Thyroid gland (tissue), 4 donors: ENCODE results near the gene COL6A2. TPM values are rescaled to one million over a fixed set of nuclear protein-coding genes. Genes with fewer than 3 reads are reported as not detected.
"Not testable (repeated sequence)": the region's sequence is repeated elsewhere in the genome, so short reads cannot be mapped to it uniquely, and the experiment has no call there.

Experiments used
- DNase-seq, 2 donors: peaks; one replicate each; pipeline ENCODE4 v3.0.0-alpha.2; 2019
- H3K27ac ChIP-seq, 3 donors: fragments of 200-600 bp; sonication (generic); 1 replicate in 2 of 3; 2 replicates in 1 of 3; pipeline ENCODE4 v1.5.1; 2016 to 2019; ENCODE audit warnings: mild to moderate bottlenecking in 1 of 3, moderate library complexity in 1 of 3
- H3K27me3 ChIP-seq: fragments of 200-600 bp; sonication (generic); one replicate; pipeline ENCODE4 v1.5.1; 2019
- H3K36me3 ChIP-seq, 2 donors: fragments of 200-600 bp; sonication (generic); one replicate each; pipeline ENCODE4 v1.5.1; 2016 to 2019
- H3K4me1 ChIP-seq, 2 donors: fragments of 200-600 bp; sonication (generic); one replicate each; pipeline ENCODE4 v1.5.1; 2017 to 2019
- H3K4me3 ChIP-seq, 3 donors: fragments of 200-600 bp; sonication (generic); replicated peaks in 1 of 3; 1 replicate in 2 of 3; 2 replicates in 1 of 3; pipeline ENCODE4 v1.5.1; 2016; ENCODE audit warnings: mild to moderate bottlenecking in 1 of 3
- H3K9me3 ChIP-seq: fragments of 200-600 bp; sonication (generic); one replicate; pipeline ENCODE4 v1.5.1; 2017
- POLR2A ChIP-seq, 2 donors: fragments of 450-650 bp; IDR thresholded peaks; one replicate each; pipeline ENCODE4 v1.6.1; 2017; ENCODE audit warnings: antibody characterized with exemption in 2 of 2, mild to moderate bottlenecking in 2 of 2, moderate library complexity in 1 of 2
- WGBS, 2 donors: methylation state at CpG; one replicate each; pipeline ENCODE4 v1.1.5; 2017; 5-methylcytosine and 5-hydroxymethylcytosine counted together
- intact Hi-C: fragments of 100-400 bp; cut with DNase I; formaldehyde crosslinking; loops from one replicate; pipeline ENCODE4 v1.15.1; 2023
- total RNA-seq, 4 donors: library from RNA; depleted of rRNA; stranded (reverse); fragments of >200 nt; gene quantifications; one replicate each; pipeline ENCODE4 v1.2.3, GENCODE V29; 2016
- TF ChIP-seq, protein P1 (sequence below), 6 experiments: fragments of 200-600 bp in 3 of 6; fragments of 450-650 bp in 3 of 6; sonication (generic) in 3 of 6; IDR thresholded peaks; one replicate each; pipeline ENCODE4 v1.5.1; 2016 to 2019; ENCODE audit warnings: antibody characterized with exemption in 6 of 6, mild to moderate bottlenecking in 2 of 6, inconsistent platforms in 1 of 6, moderate library complexity in 1 of 6

The COL6A2 gene
- total RNA-seq, 4 donors from 2014 or later, result 79.4 to 191 (median 172) TPM

DNA sequence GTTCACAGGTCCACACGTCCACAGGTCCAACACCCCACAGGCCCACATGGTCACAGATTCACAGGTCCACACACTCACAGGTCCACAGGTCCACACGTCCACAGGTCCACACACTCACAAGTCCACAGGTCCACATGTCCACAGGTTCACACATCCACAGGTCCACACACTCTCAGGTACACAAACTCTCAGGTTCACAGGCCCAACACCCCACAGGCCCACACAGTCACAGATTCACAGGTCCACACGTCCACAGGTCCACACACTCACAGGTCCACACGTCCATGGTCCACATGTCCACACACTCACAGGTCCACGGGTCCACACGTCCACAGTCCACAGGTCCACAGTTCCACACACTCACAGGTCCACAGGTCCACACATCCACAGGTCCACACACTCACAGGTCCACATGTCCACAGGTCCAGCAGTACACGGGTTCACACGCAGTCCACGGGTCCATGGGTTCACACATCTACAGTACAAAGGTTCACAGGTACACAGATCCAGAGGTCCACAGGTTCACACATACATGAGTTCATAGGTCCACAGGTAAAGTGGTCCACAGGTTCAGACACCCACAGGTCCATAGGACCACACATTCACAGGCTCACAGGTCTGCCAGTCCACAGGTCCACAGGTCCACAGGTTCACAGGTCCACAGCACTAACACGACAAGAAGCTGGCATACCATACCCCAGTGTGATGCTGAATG, 39.3 kb upstream of the COL6A2 start:
- intact Hi-C loops, result no loop called here
- Histone ChIP-seq H3K9me3 (no peaks in the 10 kb centered on the region), H3K36me3 (no peaks in the 10 kb centered on the region), H3K27me3 (no peaks in the 10 kb centered on the region), H3K27ac (no peak overlapping the region), H3K4me3 (no peak overlapping the region), H3K4me1 (peaks cover 0 to 18% of the 10 kb centered on the region in 2 donors)
- TF ChIP-seq POLR2A (IDR thresholded peaks at IDR 0.05), result no peak
- TF ChIP-seq, protein P1, sequence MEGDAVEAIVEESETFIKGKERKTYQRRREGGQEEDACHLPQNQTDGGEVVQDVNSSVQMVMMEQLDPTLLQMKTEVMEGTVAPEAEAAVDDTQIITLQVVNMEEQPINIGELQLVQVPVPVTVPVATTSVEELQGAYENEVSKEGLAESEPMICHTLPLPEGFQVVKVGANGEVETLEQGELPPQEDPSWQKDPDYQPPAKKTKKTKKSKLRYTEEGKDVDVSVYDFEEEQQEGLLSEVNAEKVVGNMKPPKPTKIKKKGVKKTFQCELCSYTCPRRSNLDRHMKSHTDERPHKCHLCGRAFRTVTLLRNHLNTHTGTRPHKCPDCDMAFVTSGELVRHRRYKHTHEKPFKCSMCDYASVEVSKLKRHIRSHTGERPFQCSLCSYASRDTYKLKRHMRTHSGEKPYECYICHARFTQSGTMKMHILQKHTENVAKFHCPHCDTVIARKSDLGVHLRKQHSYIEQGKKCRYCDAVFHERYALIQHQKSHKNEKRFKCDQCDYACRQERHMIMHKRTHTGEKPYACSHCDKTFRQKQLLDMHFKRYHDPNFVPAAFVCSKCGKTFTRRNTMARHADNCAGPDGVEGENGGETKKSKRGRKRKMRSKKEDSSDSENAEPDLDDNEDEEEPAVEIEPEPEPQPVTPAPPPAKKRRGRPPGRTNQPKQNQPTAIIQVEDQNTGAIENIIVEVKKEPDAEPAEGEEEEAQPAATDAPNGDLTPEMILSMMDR (IDR thresholded peaks at IDR 0.05), result no peak
- no peak for DNase-seq
- 94 to 95% methylated on average over 10 of the region's 10 CpGs for WGBS, 2 donors

DNA sequence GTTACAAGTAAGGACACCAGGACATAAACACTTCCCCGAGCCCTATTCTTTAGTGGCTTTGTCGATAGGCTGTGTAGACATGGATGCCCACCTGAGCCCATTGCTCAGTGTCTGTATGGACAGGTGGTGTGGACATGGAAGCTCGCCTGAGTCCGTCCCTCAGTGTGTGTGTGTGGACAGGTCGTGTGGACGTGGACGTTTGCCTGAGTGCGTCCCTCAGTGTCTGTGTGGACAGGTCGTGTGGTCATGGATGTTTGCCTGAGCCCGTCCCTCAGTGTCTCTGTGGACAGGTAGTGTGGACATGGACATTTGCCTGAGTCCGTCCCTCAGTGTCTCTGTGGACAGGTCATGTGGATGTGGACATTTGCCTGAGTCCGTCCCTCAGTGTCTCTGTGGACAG, 38.7 kb upstream of the COL6A2 start:
- DNase-seq, result no peak
- H3K9me3 ChIP-seq, result no peaks in the 10 kb centered on the region
- peaks cover 0 to 18% of the 10 kb centered on the region in 2 donors for H3K4me1 ChIP-seq
- intact Hi-C loops, result no loop called here
- TF ChIP-seq, protein P1 (IDR thresholded peaks at IDR 0.05), result no peak
- no peak for TF ChIP-seq POLR2A (IDR thresholded peaks at IDR 0.05)
- H3K4me3 ChIP-seq, result no peak overlapping the region
- no peaks in the 10 kb centered on the region for H3K36me3 ChIP-seq
- WGBS, 2 donors, result 95 to 99% methylated on average over 9 to 10 of the region's 12 CpGs
- H3K27ac ChIP-seq, result no peak overlapping the region
- no peaks in the 10 kb centered on the region for H3K27me3 ChIP-seq

DNA sequence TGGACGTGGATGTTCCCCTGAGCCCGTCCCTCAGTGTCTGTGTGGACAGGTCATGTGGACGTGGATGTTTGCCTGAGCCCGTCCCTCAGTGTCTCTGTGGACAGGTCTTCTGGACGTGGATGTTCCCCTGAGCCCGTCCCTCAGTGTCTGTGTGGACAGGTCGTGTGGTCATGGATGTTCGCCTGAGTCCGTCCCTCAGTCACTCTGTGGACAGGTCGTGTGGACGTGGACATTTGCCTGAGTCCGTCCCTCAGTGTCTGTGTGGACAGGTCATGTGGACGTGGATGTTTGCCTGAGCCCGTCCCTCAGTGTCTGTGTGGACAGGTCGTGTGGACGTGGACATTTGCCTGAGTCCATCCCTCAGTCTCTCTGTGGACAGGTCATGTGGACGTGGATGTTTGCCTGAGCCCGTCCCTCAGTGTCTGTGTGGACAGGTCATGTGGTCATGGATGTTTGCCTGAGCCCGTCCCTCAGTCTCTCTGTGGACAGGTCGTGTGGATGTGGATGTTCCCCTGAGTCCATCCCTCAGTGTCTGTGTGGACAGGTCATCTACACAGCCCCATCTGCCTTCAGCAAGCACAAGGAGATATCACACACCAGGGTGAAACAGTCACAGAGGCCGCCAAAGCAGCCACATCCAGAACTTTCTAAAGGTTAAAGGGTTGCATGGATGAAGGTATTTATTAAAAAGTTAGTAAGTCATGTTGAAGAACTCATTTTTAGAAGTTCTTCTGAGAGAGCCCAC, 38.0 kb upstream of the COL6A2 start:
- Histone ChIP-seq H3K4me1 (peaks cover 0 to 21% of the 10 kb centered on the region in 2 donors), H3K27ac (peak overlapping the region; percentile 21 to 61 (median 55))
- H3K27me3 ChIP-seq, H3K4me3 ChIP-seq, H3K9me3 ChIP-seq, DNase-seq, H3K36me3 ChIP-seq, intact Hi-C loops: not testable (repeated sequence)
- WGBS, 2 donors, result 84 to 90% methylated on average over 20 to 21 of the region's 21 CpGs

DNA sequence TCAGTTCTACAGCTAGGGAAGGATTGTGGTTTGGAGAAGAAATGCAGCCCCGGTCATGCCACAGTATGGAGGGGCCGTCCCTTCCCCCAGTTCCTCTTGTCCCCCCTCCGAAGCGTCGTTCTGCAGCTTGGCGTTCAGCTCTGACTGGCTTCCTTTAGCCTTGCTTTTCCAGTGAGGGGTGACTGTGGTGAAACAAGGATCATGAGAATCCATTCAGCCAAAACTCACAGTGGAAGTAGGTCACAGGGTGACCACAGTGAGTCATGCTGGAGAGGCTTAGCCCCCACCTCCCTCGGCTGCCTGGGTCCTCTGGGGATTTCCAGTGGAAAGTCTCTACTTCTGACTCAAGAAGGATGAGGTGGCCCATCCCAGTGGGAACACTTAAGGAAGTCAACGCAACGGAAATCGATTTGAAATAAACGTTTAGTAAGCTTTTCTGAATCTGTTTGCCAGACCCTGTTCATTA, 37.3 kb upstream of the COL6A2 start:
- no peaks in the 10 kb centered on the region for H3K36me3 ChIP-seq
- peaks cover 2 to 29% of the 10 kb centered on the region in 2 donors for H3K4me1 ChIP-seq
- TF ChIP-seq, protein P1 (IDR thresholded peaks at IDR 0.05), result no peak
- TF ChIP-seq POLR2A (IDR thresholded peaks at IDR 0.05), result no peak
- intact Hi-C loops, result no loop called here
- 67 to 74% methylated on average over 11 of the region's 11 CpGs for WGBS, 2 donors
- DNase-seq, result peak; percentile 36 to 40
- H3K9me3 ChIP-seq, result no peaks in the 10 kb centered on the region
- H3K27me3 ChIP-seq, result no peaks in the 10 kb centered on the region
- H3K27ac ChIP-seq, result peak overlapping the region in 2 of 3 donors; percentile 61 to 63
- H3K4me3 ChIP-seq, result no peak overlapping the region

DNA sequence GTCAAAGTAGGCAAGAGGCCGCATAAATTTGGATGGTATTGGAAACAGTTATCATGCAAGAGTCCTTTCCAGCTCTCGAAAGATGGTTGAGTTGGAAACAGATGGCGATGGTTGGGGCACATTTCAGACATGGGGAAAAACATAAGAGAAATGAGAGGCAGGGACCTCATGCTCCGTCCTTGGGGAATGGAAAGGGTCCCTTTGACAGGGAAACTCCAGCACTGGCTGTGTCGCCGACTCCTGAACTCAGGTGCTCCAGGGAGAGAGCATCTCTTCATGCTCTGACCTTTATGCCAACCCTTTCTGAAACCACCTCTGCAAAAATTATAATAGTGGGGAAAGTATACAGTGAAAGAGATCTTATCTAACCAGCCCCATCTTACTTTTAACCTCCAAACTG, 36.8 kb upstream of the COL6A2 start:
- no peak for TF ChIP-seq POLR2A (IDR thresholded peaks at IDR 0.05)
- TF ChIP-seq, protein P1 (IDR thresholded peaks at IDR 0.05), result no peak
- peaks cover 7 to 33% of the 10 kb centered on the region in 2 donors for H3K4me1 ChIP-seq
- no peak for DNase-seq

More for the DNA sequence above, 36.8 kb upstream of the COL6A2 start:
- 86 to 91% methylated on average over 6 of the region's 6 CpGs for WGBS, 2 donors
- intact Hi-C loops, result no loop called here
- Histone ChIP-seq H3K36me3 (no peaks in the 10 kb centered on the region), H3K9me3 (no peaks in the 10 kb centered on the region), H3K27me3 (no peaks in the 10 kb centered on the region), H3K4me3 (no peak overlapping the region), H3K27ac (peak overlapping the region in 1 of 3 donors; percentile 63)
